ENCODE results near the gene TK2. TPM values are rescaled to one million over a fixed set of nuclear protein-coding genes. Genes with fewer than 3 reads are reported as not detected.

Gene TK2
- total and polyA plus RNA-seq, 2 experiments from 2014 or later: 1.8 to 4.2 TPM

DNA sequence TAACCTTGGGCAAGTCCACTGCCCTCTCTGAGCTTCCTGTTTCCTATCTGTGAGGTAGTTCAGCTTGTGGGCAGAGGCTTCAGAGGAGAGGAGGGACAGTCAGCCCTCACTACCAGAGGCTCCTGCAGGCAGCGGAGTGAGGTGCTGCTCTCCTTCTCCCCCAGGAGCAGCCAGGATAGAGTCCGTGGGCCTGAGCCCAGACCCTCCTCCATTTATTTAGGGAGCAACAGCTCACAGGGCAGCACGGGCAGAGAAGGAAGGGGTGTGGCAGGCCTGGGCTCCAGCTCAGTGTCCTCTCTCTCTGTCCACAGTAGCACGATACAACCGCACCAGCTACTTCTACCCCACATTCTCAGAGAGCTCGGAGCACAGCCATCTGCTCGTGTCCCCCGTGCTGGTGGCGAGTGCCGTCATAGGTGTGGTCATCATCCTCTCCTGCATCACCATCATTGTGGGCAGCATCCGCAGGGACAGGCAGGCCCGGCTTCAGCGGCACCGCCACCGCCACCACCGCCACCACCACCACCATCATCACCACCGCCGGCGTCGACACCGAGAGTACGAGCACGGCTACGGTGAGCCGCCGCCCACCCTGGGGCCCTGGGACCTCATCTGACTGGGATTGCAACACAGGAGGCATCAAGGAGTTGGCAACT lies 80.5 kb downstream of the TK2 start (continued):
- TF ChIP-seq, protein P1, sequence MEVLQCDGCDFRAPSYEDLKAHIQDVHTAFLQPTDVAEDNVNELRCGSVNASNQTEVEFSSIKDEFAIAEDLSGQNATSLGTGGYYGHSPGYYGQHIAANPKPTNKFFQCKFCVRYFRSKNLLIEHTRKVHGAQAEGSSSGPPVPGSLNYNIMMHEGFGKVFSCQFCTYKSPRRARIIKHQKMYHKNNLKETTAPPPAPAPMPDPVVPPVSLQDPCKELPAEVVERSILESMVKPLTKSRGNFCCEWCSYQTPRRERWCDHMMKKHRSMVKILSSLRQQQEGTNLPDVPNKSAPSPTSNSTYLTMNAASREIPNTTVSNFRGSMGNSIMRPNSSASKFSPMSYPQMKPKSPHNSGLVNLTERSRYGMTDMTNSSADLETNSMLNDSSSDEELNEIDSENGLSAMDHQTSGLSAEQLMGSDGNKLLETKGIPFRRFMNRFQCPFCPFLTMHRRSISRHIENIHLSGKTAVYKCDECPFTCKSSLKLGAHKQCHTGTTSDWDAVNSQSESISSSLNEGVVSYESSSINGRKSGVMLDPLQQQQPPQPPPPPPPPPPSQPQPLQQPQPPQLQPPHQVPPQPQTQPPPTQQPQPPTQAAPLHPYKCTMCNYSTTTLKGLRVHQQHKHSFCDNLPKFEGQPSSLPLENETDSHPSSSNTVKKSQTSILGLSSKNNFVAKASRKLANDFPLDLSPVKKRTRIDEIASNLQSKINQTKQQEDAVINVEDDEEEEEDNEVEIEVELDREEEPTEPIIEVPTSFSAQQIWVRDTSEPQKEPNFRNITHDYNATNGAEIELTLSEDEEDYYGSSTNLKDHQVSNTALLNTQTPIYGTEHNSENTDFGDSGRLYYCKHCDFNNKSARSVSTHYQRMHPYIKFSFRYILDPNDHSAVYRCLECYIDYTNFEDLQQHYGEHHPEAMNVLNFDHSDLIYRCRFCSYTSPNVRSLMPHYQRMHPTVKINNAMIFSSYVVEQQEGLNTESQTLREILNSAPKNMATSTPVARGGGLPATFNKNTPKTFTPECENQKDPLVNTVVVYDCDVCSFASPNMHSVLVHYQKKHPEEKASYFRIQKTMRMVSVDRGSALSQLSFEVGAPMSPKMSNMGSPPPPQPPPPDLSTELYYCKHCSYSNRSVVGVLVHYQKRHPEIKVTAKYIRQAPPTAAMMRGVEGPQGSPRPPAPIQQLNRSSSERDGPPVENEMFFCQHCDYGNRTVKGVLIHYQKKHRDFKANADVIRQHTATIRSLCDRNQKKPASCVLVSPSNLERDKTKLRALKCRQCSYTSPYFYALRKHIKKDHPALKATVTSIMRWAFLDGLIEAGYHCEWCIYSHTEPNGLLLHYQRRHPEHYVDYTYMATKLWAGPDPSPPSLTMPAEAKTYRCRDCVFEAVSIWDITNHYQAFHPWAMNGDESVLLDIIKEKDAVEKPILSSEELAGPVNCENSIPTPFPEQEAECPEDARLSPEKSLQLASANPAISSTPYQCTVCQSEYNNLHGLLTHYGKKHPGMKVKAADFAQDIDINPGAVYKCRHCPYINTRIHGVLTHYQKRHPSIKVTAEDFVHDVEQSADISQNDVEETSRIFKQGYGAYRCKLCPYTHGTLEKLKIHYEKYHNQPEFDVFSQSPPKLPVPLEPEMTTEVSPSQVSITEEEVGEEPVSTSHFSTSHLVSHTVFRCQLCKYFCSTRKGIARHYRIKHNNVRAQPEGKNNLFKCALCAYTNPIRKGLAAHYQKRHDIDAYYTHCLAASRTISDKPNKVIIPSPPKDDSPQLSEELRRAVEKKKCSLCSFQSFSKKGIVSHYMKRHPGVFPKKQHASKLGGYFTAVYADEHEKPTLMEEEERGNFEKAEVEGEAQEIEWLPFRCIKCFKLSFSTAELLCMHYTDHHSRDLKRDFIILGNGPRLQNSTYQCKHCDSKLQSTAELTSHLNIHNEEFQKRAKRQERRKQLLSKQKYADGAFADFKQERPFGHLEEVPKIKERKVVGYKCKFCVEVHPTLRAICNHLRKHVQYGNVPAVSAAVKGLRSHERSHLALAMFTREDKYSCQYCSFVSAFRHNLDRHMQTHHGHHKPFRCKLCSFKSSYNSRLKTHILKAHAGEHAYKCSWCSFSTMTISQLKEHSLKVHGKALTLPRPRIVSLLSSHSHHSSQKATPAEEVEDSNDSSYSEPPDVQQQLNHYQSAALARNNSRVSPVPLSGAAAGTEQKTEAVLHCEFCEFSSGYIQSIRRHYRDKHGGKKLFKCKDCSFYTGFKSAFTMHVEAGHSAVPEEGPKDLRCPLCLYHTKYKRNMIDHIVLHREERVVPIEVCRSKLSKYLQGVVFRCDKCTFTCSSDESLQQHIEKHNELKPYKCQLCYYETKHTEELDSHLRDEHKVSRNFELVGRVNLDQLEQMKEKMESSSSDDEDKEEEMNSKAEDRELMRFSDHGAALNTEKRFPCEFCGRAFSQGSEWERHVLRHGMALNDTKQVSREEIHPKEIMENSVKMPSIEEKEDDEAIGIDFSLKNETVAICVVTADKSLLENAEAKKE (CRISPR knock-in tag; IDR thresholded peaks at IDR 0.05): no peak
- TF ChIP-seq CREB1 (CRISPR knock-in tag; IDR thresholded peaks at IDR 0.05; ENCODE audit: low read depth) (no peak), STAT1 (IDR thresholded peaks at IDR 0.05; ENCODE audit: unreplicated experiment) (no peak), ZNF331 (CRISPR knock-in tag; IDR thresholded peaks at IDR 0.05; ENCODE audit: low read depth) (no peak), ZNF114 (CRISPR knock-in tag; IDR thresholded peaks at IDR 0.05) (no peak), EZH2phosphoT487 (IDR thresholded peaks at IDR 0.05; ENCODE audit: unreplicated experiment) (no peak), NANOG (IDR thresholded peaks at IDR 0.05; ENCODE audit: borderline replicate concordance) (no peak), EZH2 (IDR thresholded peaks at IDR 0.05; ENCODE audit: low read depth, unreplicated experiment) (no peak)
- TF ChIP-seq, protein P2, sequence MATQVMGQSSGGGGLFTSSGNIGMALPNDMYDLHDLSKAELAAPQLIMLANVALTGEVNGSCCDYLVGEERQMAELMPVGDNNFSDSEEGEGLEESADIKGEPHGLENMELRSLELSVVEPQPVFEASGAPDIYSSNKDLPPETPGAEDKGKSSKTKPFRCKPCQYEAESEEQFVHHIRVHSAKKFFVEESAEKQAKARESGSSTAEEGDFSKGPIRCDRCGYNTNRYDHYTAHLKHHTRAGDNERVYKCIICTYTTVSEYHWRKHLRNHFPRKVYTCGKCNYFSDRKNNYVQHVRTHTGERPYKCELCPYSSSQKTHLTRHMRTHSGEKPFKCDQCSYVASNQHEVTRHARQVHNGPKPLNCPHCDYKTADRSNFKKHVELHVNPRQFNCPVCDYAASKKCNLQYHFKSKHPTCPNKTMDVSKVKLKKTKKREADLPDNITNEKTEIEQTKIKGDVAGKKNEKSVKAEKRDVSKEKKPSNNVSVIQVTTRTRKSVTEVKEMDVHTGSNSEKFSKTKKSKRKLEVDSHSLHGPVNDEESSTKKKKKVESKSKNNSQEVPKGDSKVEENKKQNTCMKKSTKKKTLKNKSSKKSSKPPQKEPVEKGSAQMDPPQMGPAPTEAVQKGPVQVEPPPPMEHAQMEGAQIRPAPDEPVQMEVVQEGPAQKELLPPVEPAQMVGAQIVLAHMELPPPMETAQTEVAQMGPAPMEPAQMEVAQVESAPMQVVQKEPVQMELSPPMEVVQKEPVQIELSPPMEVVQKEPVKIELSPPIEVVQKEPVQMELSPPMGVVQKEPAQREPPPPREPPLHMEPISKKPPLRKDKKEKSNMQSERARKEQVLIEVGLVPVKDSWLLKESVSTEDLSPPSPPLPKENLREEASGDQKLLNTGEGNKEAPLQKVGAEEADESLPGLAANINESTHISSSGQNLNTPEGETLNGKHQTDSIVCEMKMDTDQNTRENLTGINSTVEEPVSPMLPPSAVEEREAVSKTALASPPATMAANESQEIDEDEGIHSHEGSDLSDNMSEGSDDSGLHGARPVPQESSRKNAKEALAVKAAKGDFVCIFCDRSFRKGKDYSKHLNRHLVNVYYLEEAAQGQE (IDR thresholded peaks at IDR 0.05; ENCODE audit: unreplicated experiment): no peak

All from GM23338 (cell line).